Measurements from ENCODE around the gene C20orf204.
"Not testable (repeated sequence)": the region's sequence is repeated elsewhere in the genome, so short reads cannot be mapped to it uniquely, and the experiment has no call there.

The C20orf204 gene

DNA sequence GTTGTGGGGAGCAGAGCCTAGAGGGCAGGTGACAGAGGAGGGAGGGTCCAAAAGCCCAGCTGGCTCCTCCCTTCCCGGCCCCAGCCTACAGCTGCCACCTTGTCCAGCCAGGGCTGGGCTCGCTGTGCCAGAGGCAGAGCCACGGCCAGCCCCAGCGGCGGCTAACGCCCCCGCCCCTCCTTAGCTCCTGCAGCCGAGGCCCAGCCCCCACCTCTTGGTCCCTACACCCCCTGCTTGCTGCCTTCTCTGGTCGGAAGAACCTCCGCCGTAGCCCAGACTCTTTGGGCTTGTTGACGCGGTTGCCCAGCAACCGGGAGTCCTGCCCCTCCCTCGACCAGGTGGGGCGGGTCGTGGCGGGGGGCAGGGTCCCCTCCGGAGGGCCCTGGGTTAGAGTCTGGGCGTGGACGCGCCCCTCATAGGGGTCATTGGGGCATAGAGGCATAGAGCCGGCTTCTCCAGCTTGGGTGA is 48.7 kb downstream of the C20orf204 start:
- DNase-seq: no peak

DNA sequence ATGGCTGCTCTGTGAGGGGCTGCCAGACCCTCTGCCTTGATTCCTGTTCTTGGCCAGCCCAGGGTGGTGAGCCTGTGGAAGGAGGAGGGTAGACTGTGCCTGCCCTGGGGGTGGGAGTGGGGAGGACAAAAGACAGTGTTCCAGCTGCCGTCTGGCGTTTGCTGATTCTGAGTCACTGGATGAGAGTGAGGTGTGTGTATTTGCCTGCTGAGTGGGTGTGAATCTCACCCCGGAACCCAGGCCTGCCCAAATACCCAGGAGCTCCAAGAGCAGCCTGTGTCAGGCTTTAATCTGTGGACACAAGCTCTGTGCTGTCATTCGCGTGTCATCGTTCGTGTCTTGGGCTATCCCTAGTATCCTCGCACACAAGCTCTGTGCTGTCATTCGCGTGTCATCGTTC is 50.8 kb downstream of the C20orf204 start:
- no peak for DNase-seq

DNA sequence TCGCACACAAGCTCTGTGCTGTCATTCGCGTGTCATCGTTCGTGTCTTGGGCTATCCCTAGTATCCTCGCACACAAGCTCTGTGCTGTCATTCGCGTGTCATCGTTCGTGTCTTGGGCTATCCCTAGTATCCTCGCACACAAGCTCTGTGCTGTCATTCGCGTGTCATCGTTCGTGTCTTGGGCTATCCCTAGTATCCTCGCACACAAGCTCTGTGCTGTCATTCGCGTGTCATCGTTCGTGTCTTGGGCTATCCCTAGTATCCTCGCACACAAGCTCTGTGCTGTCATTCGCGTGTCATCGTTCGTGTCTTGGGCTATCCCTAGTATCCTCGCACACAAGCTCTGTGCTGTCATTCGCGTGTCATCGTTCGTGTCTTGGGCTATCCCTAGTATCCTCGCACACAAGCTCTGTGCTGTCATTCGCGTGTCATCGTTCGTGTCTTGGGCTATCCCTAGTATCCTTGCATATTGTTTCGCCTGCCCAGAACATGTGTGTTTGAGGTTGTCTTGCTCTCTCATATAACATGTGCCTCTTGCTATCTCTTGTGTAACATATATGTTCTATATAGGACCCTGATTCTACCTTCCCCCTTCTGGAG is 51.3 kb downstream of the C20orf204 start:
- DNase-seq: not testable (repeated sequence)

DNA sequence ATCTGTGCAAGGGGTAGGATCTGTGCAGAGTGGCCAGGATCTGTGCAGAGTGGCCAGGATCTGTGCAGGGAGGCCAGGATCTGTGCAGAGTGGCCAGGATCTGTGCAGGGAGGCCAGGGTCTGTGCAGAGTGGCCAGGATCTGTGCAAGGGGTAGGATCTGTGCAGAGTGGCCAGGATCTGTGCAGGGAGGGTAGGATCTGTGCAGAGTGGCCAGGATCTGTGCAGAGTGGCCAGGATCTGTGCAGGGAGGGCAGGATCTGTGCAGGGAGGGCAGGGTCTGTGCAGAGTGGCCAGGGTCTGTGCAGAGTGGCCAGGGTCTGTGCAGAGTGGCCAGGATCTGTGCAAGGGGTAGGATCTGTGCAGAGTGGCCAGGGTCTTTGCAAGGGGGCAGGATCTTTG is 52.6 kb downstream of the C20orf204 start:
- DNase-seq: not testable (repeated sequence)

All from activated gamma-delta T cell (primary cell).